SK-N-SH (cell line): ENCODE data around the gene TNFRSF4. TPM values are rescaled to one million over a fixed set of nuclear protein-coding genes. Genes with fewer than 3 reads are reported as not detected.
A peak's percentile ranks its signal among the peaks of the same experiment; 100 is the strongest.

Experiments used
- CTCF ChIA-PET: fragments of 300-600, 350-600 bp; formaldehyde crosslinking; extraction: SDS; loops from one replicate; lab custom pipeline; 2021; lab: Yijun Ruan, JAX
- POLR2A ChIA-PET: fragments of 350-600 bp; sonication (Branson Sonifier 250); formaldehyde crosslinking; extraction: SDS; loops from one replicate; lab custom pipeline; 2020; ENCODE audit warnings: antibody characterized with exemption, inconsistent platforms; lab: Yijun Ruan, JAX
- DNase-seq: peaks from one replicate; pipeline ENCODE4 v3.0.0; 2012
- H2AFZ ChIP-seq: fragments of 200-600 bp; sonication (generic); 2 replicates; pipeline ENCODE4 v1.8.1; 2016; ENCODE audit warnings: antibody characterized with exemption, mild to moderate bottlenecking, low read depth
- H3F3A ChIP-seq: fragments of 200-600 bp; sonication (generic); replicated peaks from 2 replicates; pipeline ENCODE3; 2016; ENCODE audit warnings: antibody characterized with exemption, mild to moderate bottlenecking; ENCODE audit not compliant: insufficient read depth
- H3K27ac ChIP-seq, 2 experiments: fragments of 200-500 bp in 1 of 2; fragments of 200-600 bp in 1 of 2; sonication (Bioruptor generic) in 1 of 2; sonication (generic), shearing (Covaris generic) in 1 of 2; 2 replicates each; pipeline versions ENCODE4 v1.5.1 to v1.6.1; 2014 to 2016; ENCODE audit warnings: low read depth in 2 of 2, inconsistent platforms in 1 of 2, low read length in 1 of 2, mild to moderate bottlenecking in 1 of 2, mixed read lengths in 1 of 2
- H3K27me3 ChIP-seq: fragments of 200-600 bp; sonication (generic), shearing (Covaris generic); 2 replicates; pipeline ENCODE4 v1.6.1; 2016; ENCODE audit warnings: mixed run types; ENCODE audit not compliant: insufficient read depth
- H3K36me3 ChIP-seq, 2 experiments: fragments of 200-500 bp in 1 of 2; fragments of 200-600 bp in 1 of 2; sonication (Bioruptor generic) in 1 of 2; sonication (generic) in 1 of 2; replicated peaks in 1 of 2; 2 replicates each; pipeline versions ENCODE3 to v1.5.1; 2014 to 2016; ENCODE audit warnings: low read length in 1 of 2, mild to moderate bottlenecking in 1 of 2; ENCODE audit not compliant: insufficient read depth in 2 of 2, control insufficient read depth in 1 of 2
- H3K4me1 ChIP-seq, 2 experiments: fragments of 200-500 bp in 1 of 2; fragments of 200-600 bp in 1 of 2; sonication (Bioruptor generic) in 1 of 2; sonication (generic), shearing (Covaris generic) in 1 of 2; 2 replicates each; pipeline versions ENCODE4 v1.5.1 to v1.6.1; 2014 to 2016; ENCODE audit warnings: low read depth in 1 of 2, low read length in 1 of 2, mixed run types in 1 of 2; ENCODE audit not compliant: insufficient read depth in 2 of 2, control insufficient read depth in 1 of 2
- H3K4me2 ChIP-seq: fragments of 200-600 bp; sonication (generic), shearing (Covaris generic); 2 replicates; pipeline ENCODE4 v1.6.1; 2017; ENCODE audit warnings: mixed run types
- H3K4me3 ChIP-seq, 2 experiments: fragments of 200-500 bp in 1 of 2; fragments of 200-600 bp in 1 of 2; sonication (Bioruptor generic) in 1 of 2; sonication (generic), shearing (Covaris generic) in 1 of 2; 2 replicates each; pipeline versions ENCODE4 v1.5.1 to v1.8.1; 2014 to 2016; ENCODE audit warnings: low read depth in 2 of 2, inconsistent platforms in 1 of 2, low read length in 1 of 2, mild to moderate bottlenecking in 1 of 2, mixed read lengths in 1 of 2, moderate library complexity in 1 of 2
- H3K79me2 ChIP-seq: fragments of 200-600 bp; sonication (generic); 2 replicates; pipeline ENCODE4 v1.8.1; 2017; ENCODE audit warnings: mild to moderate bottlenecking; ENCODE audit not compliant: insufficient read depth
- H3K9ac ChIP-seq: fragments of 200-600 bp; sonication (generic); 2 replicates; pipeline ENCODE4 v1.6.1; 2017; ENCODE audit warnings: mixed run types
- H3K9me2 ChIP-seq: fragments of 200-600 bp; sonication (generic); 2 replicates; pipeline ENCODE4 v1.6.1; 2017; ENCODE audit warnings: mixed run types
- H3K9me3 ChIP-seq: fragments of 200-600 bp; sonication (generic); 2 replicates; pipeline ENCODE4 v1.6.1; 2017; ENCODE audit warnings: mixed run types, mild to moderate bottlenecking, moderate library complexity
- H4K20me1 ChIP-seq: fragments of 200-600 bp; sonication (generic); 2 replicates; pipeline ENCODE4 v1.6.1; 2017; ENCODE audit warnings: mild to moderate bottlenecking, mixed run types; ENCODE audit not compliant: insufficient read depth
- CHD2 ChIP-seq: fragments of 150-350 bp; IDR thresholded peaks from 2 replicates; pipeline ENCODE4 v1.6.1; 2018; ENCODE audit warnings: low read length; ENCODE audit not compliant: partially characterized antibody
- EZH2phosphoT487 ChIP-seq: fragments of 200-600 bp; sonication (generic); IDR thresholded peaks from 2 replicates; pipeline ENCODE4 v1.6.1; 2017; ENCODE audit warnings: low read depth, mixed run types, mild to moderate bottlenecking, antibody characterized with exemption, moderate library complexity, borderline replicate concordance
- FOXJ3 ChIP-seq: sonication (generic); formaldehyde crosslinking; IDR thresholded peaks from 2 replicates; pipeline ENCODE4 v1.5.1; 2020; ENCODE audit warnings: mild to moderate bottlenecking, missing genetic modification reagents
- FOXM1 ChIP-seq: IDR thresholded peaks from 2 replicates; pipeline ENCODE4 v1.4.0; 2012; ENCODE audit warnings: low read depth, mild to moderate bottlenecking
- GABPA ChIP-seq: IDR thresholded peaks from 2 replicates; pipeline ENCODE4 v1.4.0; 2012; ENCODE audit warnings: low read depth, mild to moderate bottlenecking
- GATA2 ChIP-seq: sonication (generic); formaldehyde crosslinking; IDR thresholded peaks from 2 replicates; pipeline ENCODE4 v1.5.0; 2020; ENCODE audit warnings: mild to moderate bottlenecking, missing genetic modification reagents
- JUND ChIP-seq: IDR thresholded peaks from 2 replicates; pipeline ENCODE4 v1.4.0; 2012
- MXI1 ChIP-seq: IDR thresholded peaks from 2 replicates; pipeline ENCODE4 v1.6.1; 2012; ENCODE audit warnings: mild to moderate bottlenecking, low read depth, low read length, improper control_type of control experiment
- NFIC ChIP-seq: IDR thresholded peaks from 2 replicates; pipeline ENCODE4 v1.4.0; 2012; ENCODE audit warnings: borderline replicate concordance
- POLR2AphosphoS5 ChIP-seq: IDR thresholded peaks from 2 replicates; pipeline ENCODE4 v1.6.1; 2012; ENCODE audit warnings: low read depth, low read length
- RAD21 ChIP-seq: IDR thresholded peaks from 2 replicates; pipeline ENCODE4 v1.6.1; 2012; ENCODE audit warnings: mild to moderate bottlenecking, low read length
- RCOR1 ChIP-seq: fragments of 150-350 bp; IDR thresholded peaks from 2 replicates; pipeline ENCODE4 v1.6.1; 2017; ENCODE audit warnings: antibody characterized with exemption, low read length
- RFX5 ChIP-seq: IDR thresholded peaks from 2 replicates; pipeline ENCODE4 v1.6.1; 2012; ENCODE audit warnings: mild to moderate bottlenecking, improper control_type of control experiment, low read length
- RXRA ChIP-seq: IDR thresholded peaks from 2 replicates; pipeline ENCODE4 v1.4.0; 2012; ENCODE audit warnings: low read depth, mild to moderate bottlenecking, borderline replicate concordance
- SIN3A ChIP-seq: IDR thresholded peaks from 2 replicates; pipeline ENCODE4 v1.6.1; 2012; ENCODE audit warnings: low read depth, mild to moderate bottlenecking, low read length, moderate library complexity, borderline replicate concordance
- SMC3 ChIP-seq: IDR thresholded peaks from 2 replicates; pipeline ENCODE4 v1.6.1; 2012; ENCODE audit warnings: low read depth, low read length, improper control_type of control experiment
- TAF1 ChIP-seq: IDR thresholded peaks from 2 replicates; pipeline ENCODE4 v1.6.1; 2012; ENCODE audit warnings: low read depth, mild to moderate bottlenecking, low read length, moderate library complexity, borderline replicate concordance
- TCF12 ChIP-seq: IDR thresholded peaks from 2 replicates; pipeline ENCODE4 v1.4.0; 2012
- TEAD4 ChIP-seq: IDR thresholded peaks from 2 replicates; pipeline ENCODE4 v1.4.0; 2012; ENCODE audit warnings: mild to moderate bottlenecking, borderline replicate concordance; ENCODE audit not compliant: insufficient read depth
- YY1 ChIP-seq: IDR thresholded peaks from 2 replicates; pipeline ENCODE4 v1.4.0; 2012; ENCODE audit warnings: low read depth, mild to moderate bottlenecking
- WGBS: methylation state at CpG from one replicate; pipeline ENCODE4 v1.1.6; 2017; ENCODE audit warnings: low lambda C conversion rate; 5-methylcytosine and 5-hydroxymethylcytosine counted together
- polyA plus RNA-seq, 3 experiments: library from polyadenylated mRNA; depleted of rRNA; stranded (reverse); fragments of >200 nt; gene quantifications; 2 replicates each; pipeline ENCODE4 v1.2.3, GENCODE V29; 2012
- TF ChIP-seq, protein P1 (sequence below): fragments of 150-350 bp; IDR thresholded peaks from 2 replicates; pipeline ENCODE4 v1.6.1; 2016; ENCODE audit warnings: mild to moderate bottlenecking, low read depth, low read length
- TF ChIP-seq, protein P2 (sequence below): IDR thresholded peaks from 2 replicates; pipeline ENCODE4 v1.4.0; 2012; ENCODE audit warnings: low read depth
- TF ChIP-seq, protein P3 (sequence below): IDR thresholded peaks from 2 replicates; pipeline ENCODE4 v1.6.1; 2012; ENCODE audit warnings: mild to moderate bottlenecking, low read depth, low read length, moderate library complexity
- TF ChIP-seq, protein P4 (sequence below): IDR thresholded peaks from 2 replicates; pipeline ENCODE4; 2012
- TF ChIP-seq, protein P5 (sequence below): IDR thresholded peaks from 2 replicates; pipeline ENCODE4 v1.4.0; 2012; ENCODE audit warnings: low read depth, borderline replicate concordance

Gene TNFRSF4
- polyA plus RNA-seq, 1 of the 3 experiments (the other 2 are of a cell fraction): not detected

DNA sequence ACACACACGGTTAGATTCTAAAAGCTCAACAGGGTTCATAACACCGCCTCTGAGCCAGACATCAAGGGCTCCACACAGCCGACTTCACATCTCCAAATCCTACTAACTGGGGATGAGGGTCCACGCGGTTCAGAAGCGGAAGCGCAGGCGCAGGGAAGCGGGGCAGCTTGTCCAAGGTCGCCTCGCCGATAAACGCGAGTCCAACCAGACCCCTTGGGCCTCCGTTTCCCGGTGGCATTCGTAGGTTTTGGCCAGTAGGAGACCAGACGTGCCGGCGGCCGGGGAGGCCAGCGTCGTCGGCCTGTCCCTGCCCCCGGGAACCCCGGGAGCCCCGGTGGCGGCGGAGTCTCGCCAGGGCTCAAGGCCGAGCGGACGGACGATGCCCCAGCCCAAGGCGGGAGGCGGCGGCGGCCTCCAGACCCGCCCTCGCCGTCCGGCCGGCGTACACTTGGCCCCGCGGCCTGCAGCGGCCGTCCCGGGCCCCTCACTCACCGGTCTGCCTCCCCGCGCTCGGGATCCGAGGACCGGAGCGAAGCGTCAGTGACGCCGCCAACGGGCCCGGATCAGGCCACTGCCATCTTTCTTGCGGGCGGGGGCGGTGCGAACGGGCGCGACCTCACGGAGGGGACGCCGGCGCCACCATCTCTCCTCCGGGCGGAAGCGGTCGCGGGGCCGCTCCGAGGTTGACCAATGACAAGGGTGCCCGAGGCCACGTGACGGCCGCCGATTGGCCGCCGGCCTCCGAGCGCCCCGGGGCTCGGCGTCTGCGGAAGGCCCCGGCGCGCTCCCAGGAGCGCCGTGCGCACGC is 17.7 kb upstream of the TNFRSF4 start, which contains the start of gene SDF4:
TSS of gene SDF4 (minus strand) at position 602 of the 808 bp plus-strand sequence. CDS start 3,229 bp downstream, outside the sequence.
- Histone ChIP-seq H3K9me3 (no peaks in the 10 kb centered on the region), H3K79me2 (peaks cover 61% of the 10 kb centered on the region), H3K36me3 (peaks cover 0 to 32% of the 10 kb centered on the region in 2 experiments), H3K27ac (peak within 1 kb of the TSS; percentile 68 to 83; a peak in 3 of 4 replicates), H3K4me2 (peak within 1 kb of the TSS; percentile 95), H3K9ac (peak within 1 kb of the TSS; percentile 87), H3K9me2 (no peaks in the 10 kb centered on the region), H3K4me3 (peak within 1 kb of the TSS; percentile 77 to 96), H3K27me3 (no peaks in the 10 kb centered on the region), H2AFZ (peak within 1 kb of the TSS; percentile 42; the same call in 1 of the 2 replicates), H3F3A (peaks cover 7% of the 10 kb centered on the region), H3K4me1 (peaks cover 0 to 16% of the 10 kb centered on the region in 2 experiments; a peak in 1 of 4 replicates), H4K20me1 (peaks cover 13% of the 10 kb centered on the region; the same call in 1 of the 2 replicates)
- POLR2A ChIA-PET: interaction anchor here (0.8 to 1.0 kb wide), 3 partner anchors 42 to 109 kb away, joined by 3 read pairs; partner anchors contain the start of gene UBE2J2
- 0% methylated on average over 13 of the region's 99 CpGs for WGBS
- CTCF ChIA-PET: interaction anchor here (0.7 to 2.5 kb wide), 7 partner anchors 17 to 247 kb away, joined by 3 to 27 read pairs (median 3); partner anchors contain the start of gene C1orf159
- DNase-seq: peak; percentile 100
- no peak for TF ChIP-seq GATA2 (CRISPR knock-in tag)
- TF ChIP-seq, protein P1, sequence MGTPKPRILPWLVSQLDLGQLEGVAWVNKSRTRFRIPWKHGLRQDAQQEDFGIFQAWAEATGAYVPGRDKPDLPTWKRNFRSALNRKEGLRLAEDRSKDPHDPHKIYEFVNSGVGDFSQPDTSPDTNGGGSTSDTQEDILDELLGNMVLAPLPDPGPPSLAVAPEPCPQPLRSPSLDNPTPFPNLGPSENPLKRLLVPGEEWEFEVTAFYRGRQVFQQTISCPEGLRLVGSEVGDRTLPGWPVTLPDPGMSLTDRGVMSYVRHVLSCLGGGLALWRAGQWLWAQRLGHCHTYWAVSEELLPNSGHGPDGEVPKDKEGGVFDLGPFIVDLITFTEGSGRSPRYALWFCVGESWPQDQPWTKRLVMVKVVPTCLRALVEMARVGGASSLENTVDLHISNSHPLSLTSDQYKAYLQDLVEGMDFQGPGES: peak; percentile 40; the same call in 1 of the 2 replicates
- no peak for TF ChIP-seq RXRA
- TF ChIP-seq NFIC: no peak
- TF ChIP-seq, protein P2, sequence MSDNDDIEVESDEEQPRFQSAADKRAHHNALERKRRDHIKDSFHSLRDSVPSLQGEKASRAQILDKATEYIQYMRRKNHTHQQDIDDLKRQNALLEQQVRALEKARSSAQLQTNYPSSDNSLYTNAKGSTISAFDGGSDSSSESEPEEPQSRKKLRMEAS: 0 out of 2 replicates have a peak, but pooled peaks have one; percentile 11
- no peak; the same call in 1 of the 2 replicates for TF ChIP-seq SIN3A
- no peak for TF ChIP-seq RAD21
- TF ChIP-seq, protein P3, sequence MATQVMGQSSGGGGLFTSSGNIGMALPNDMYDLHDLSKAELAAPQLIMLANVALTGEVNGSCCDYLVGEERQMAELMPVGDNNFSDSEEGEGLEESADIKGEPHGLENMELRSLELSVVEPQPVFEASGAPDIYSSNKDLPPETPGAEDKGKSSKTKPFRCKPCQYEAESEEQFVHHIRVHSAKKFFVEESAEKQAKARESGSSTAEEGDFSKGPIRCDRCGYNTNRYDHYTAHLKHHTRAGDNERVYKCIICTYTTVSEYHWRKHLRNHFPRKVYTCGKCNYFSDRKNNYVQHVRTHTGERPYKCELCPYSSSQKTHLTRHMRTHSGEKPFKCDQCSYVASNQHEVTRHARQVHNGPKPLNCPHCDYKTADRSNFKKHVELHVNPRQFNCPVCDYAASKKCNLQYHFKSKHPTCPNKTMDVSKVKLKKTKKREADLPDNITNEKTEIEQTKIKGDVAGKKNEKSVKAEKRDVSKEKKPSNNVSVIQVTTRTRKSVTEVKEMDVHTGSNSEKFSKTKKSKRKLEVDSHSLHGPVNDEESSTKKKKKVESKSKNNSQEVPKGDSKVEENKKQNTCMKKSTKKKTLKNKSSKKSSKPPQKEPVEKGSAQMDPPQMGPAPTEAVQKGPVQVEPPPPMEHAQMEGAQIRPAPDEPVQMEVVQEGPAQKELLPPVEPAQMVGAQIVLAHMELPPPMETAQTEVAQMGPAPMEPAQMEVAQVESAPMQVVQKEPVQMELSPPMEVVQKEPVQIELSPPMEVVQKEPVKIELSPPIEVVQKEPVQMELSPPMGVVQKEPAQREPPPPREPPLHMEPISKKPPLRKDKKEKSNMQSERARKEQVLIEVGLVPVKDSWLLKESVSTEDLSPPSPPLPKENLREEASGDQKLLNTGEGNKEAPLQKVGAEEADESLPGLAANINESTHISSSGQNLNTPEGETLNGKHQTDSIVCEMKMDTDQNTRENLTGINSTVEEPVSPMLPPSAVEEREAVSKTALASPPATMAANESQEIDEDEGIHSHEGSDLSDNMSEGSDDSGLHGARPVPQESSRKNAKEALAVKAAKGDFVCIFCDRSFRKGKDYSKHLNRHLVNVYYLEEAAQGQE: no peak
- no peak for TF ChIP-seq TEAD4
- TF ChIP-seq FOXM1: no peak
- peak; percentile 24; the same call in 1 of the 2 replicates for TF ChIP-seq MXI1
- TF ChIP-seq JUND: no peak
- TF ChIP-seq GABPA: peak; percentile 69
- 0 out of 2 replicates have a peak, but pooled peaks have one; percentile 17 for TF ChIP-seq RCOR1
- TF ChIP-seq POLR2AphosphoS5: peak; percentile 58
- TF ChIP-seq FOXJ3 (CRISPR knock-in tag): no peak
- no peak for TF ChIP-seq EZH2phosphoT487
- peak; percentile 99 for TF ChIP-seq YY1
- TF ChIP-seq TCF12: no peak
- peak; percentile 25; the same call in 1 of the 2 replicates for TF ChIP-seq RFX5
- TF ChIP-seq TAF1: peak; percentile 87
- no peak for TF ChIP-seq SMC3
- TF ChIP-seq, protein P4, sequence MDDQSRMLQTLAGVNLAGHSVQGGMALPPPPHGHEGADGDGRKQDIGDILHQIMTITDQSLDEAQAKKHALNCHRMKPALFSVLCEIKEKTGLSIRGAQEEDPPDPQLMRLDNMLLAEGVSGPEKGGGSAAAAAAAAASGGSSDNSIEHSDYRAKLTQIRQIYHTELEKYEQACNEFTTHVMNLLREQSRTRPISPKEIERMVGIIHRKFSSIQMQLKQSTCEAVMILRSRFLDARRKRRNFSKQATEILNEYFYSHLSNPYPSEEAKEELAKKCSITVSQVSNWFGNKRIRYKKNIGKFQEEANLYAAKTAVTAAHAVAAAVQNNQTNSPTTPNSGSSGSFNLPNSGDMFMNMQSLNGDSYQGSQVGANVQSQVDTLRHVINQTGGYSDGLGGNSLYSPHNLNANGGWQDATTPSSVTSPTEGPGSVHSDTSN: no peak
- TF ChIP-seq, protein P5, sequence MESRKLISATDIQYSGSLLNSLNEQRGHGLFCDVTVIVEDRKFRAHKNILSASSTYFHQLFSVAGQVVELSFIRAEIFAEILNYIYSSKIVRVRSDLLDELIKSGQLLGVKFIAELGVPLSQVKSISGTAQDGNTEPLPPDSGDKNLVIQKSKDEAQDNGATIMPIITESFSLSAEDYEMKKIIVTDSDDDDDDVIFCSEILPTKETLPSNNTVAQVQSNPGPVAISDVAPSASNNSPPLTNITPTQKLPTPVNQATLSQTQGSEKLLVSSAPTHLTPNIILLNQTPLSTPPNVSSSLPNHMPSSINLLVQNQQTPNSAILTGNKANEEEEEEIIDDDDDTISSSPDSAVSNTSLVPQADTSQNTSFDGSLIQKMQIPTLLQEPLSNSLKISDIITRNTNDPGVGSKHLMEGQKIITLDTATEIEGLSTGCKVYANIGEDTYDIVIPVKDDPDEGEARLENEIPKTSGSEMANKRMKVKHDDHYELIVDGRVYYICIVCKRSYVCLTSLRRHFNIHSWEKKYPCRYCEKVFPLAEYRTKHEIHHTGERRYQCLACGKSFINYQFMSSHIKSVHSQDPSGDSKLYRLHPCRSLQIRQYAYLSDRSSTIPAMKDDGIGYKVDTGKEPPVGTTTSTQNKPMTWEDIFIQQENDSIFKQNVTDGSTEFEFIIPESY: no peak
- peak; percentile 58 for TF ChIP-seq CHD2
